Natural killer cell (primary cell): Measurements from ENCODE around the gene SULT1C2. TPM values are rescaled to one million over a fixed set of nuclear protein-coding genes. Genes with fewer than 3 reads are reported as not detected.

ENCODE experiments used
- ATAC-seq, 3 donors: fragments of 150-1000 bp in 2 of 3; fragments of 200-7000 bp in 1 of 3; cut with Tn5 transposase; 1 replicate in 1 of 3; 2 replicates in 2 of 3; pipeline ENCODE4 v1.10.0; 2021; ENCODE audit warnings: mild to moderate bottlenecking in 2 of 3, moderate library complexity in 2 of 3
- DNase-seq, 2 donors: peaks; one replicate each; pipeline versions ENCODE4 v3.0.0 to v3.0.0-alpha.2; 2013 to 2021; ENCODE audit warnings: mixed read lengths in 1 of 2
- H3K27ac ChIP-seq: one replicate; pipeline ENCODE4 v1.5.1; 2013; ENCODE audit warnings: mild to moderate bottlenecking, low read length
- H3K27me3 ChIP-seq: one replicate; pipeline ENCODE4 v1.6.1; 2013; ENCODE audit warnings: low read length; ENCODE audit not compliant: control insufficient read depth, insufficient read depth
- H3K36me3 ChIP-seq: one replicate; pipeline ENCODE4 v1.6.1; 2013; ENCODE audit warnings: low read length; ENCODE audit not compliant: control insufficient read depth, insufficient read depth
- H3K4me1 ChIP-seq: one replicate; pipeline ENCODE4 v1.6.1; 2013; ENCODE audit warnings: low read length; ENCODE audit not compliant: control insufficient read depth, insufficient read depth
- H3K4me3 ChIP-seq: one replicate; pipeline ENCODE4 v1.5.1; 2013; ENCODE audit warnings: low read length
- H3K9me3 ChIP-seq: one replicate; pipeline ENCODE4 v1.6.1; 2013; ENCODE audit warnings: low read length; ENCODE audit not compliant: control insufficient read depth, insufficient read depth
- H3K27ac Mint-ChIP-seq, 2 donors: one replicate each; pipeline ENCODE4 v1.8.0; 2022; ENCODE audit warnings: mild to moderate bottlenecking in 2 of 2, mixed read lengths in 2 of 2, moderate library complexity in 1 of 2
- H3K27me3 Mint-ChIP-seq, 2 donors: one replicate each; pipeline ENCODE4 v1.8.0; 2022; ENCODE audit warnings: low read depth in 2 of 2, mixed read lengths in 2 of 2
- H3K36me3 Mint-ChIP-seq: one replicate; pipeline ENCODE4 v1.8.0; 2022; ENCODE audit warnings: mixed read lengths
- H3K4me1 Mint-ChIP-seq, 2 donors: one replicate each; pipeline ENCODE4 v1.8.0; 2022; ENCODE audit warnings: mixed read lengths in 2 of 2
- H3K4me3 Mint-ChIP-seq: one replicate; pipeline ENCODE4 v1.8.0; 2022; ENCODE audit warnings: mild to moderate bottlenecking, moderate library complexity, mixed read lengths
- H3K9me3 Mint-ChIP-seq, 2 donors: one replicate each; pipeline ENCODE4 v1.8.0; 2022; ENCODE audit warnings: mixed read lengths in 2 of 2
- WGBS: methylation state at CpG from one replicate; pipeline ENCODE4 v1.1.7; 2013; ENCODE audit warnings: missing lambda C conversion rate; ENCODE audit not compliant: insufficient coverage; 5-methylcytosine and 5-hydroxymethylcytosine counted together
- intact Hi-C: fragments of 100-400 bp; cut with micrococcal nuclease; formaldehyde crosslinking; loops from one replicate; pipeline ENCODE4 v1.14.2; 2022
- total RNA-seq, 4 donors: library from RNA; stranded (reverse); fragments of 120-200 nt in 1 of 4; gene quantifications; one replicate each; pipeline versions ENCODE4 v1.2.3 to v1.2.4, GENCODE V29; 2013 to 2022
- TF ChIP-seq, protein P1 (sequence below): fragments of 200-600 bp; IDR thresholded peaks from one replicate; pipeline ENCODE4 v1.8.0; 2022; ENCODE audit warnings: antibody characterized with exemption

SULT1C2 gene
- total RNA-seq, 3 donors from 2014 or later (not counting 1 experiment from before 2014, with no cell fraction given) = not detected

GRCh38 chr2:108260773-108261172 is 27.9 kb upstream of the SULT1C2 start:
- H3K27ac Mint-ChIP-seq = no peak overlapping the region
- Histone ChIP-seq H3K27me3 (no peaks in the 10 kb centered on the region), H3K4me1 (no peaks in the 10 kb centered on the region), H3K36me3 (no peaks in the 10 kb centered on the region), H3K27ac (no peak overlapping the region), H3K4me3 (no peak overlapping the region), H3K9me3 (no peaks in the 10 kb centered on the region)
- H3K4me3 Mint-ChIP-seq = no peak overlapping the region
- H3K4me1 Mint-ChIP-seq = no peaks in the 10 kb centered on the region
- DNase-seq (no peak), ATAC-seq (no peak)
- peaks cover 4 to 16% of the 10 kb centered on the region in 2 donors for H3K27me3 Mint-ChIP-seq
- intact Hi-C loops = no loop called here
- no peaks in the 10 kb centered on the region for H3K9me3 Mint-ChIP-seq
- WGBS = 57% methylated on average over 1 of the region's 1 CpG
- no peaks in the 10 kb centered on the region for H3K36me3 Mint-ChIP-seq
- TF ChIP-seq, protein P1, sequence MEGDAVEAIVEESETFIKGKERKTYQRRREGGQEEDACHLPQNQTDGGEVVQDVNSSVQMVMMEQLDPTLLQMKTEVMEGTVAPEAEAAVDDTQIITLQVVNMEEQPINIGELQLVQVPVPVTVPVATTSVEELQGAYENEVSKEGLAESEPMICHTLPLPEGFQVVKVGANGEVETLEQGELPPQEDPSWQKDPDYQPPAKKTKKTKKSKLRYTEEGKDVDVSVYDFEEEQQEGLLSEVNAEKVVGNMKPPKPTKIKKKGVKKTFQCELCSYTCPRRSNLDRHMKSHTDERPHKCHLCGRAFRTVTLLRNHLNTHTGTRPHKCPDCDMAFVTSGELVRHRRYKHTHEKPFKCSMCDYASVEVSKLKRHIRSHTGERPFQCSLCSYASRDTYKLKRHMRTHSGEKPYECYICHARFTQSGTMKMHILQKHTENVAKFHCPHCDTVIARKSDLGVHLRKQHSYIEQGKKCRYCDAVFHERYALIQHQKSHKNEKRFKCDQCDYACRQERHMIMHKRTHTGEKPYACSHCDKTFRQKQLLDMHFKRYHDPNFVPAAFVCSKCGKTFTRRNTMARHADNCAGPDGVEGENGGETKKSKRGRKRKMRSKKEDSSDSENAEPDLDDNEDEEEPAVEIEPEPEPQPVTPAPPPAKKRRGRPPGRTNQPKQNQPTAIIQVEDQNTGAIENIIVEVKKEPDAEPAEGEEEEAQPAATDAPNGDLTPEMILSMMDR = no peak

DNA sequence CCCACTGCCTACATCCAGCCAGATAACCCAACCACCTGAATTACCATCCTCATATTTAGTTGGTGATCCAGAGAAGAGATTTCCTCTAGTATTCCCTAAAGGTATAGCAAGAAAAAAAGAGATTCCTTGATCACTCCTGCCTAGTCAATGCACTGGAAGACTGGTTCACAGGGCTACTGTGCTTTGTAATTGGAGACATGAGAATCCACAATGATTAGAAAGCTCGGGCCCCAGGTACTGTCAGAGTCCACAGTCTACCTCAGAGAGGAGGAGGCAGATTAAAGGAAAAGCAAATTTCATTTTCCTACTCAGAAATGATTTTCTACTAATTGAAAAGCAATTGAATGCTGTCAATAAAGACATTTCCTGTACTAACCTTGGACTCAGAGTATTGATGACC is 26.7 kb upstream of the SULT1C2 start:
- H3K27ac ChIP-seq = no peak overlapping the region
- no peaks in the 10 kb centered on the region for H3K4me1 Mint-ChIP-seq
- no peak for ATAC-seq
- no peak for DNase-seq
- no peaks in the 10 kb centered on the region for H3K36me3 Mint-ChIP-seq
- H3K27me3 ChIP-seq = no peaks in the 10 kb centered on the region
- no peak overlapping the region for H3K27ac Mint-ChIP-seq
- no peaks in the 10 kb centered on the region for H3K9me3 Mint-ChIP-seq
- no peaks in the 10 kb centered on the region for H3K9me3 ChIP-seq
- no peaks in the 10 kb centered on the region for H3K4me1 ChIP-seq
- TF ChIP-seq, protein P1 = no peak
- intact Hi-C loops = no loop called here
- H3K36me3 ChIP-seq = no peaks in the 10 kb centered on the region
- H3K4me3 Mint-ChIP-seq = no peak overlapping the region
- 77% methylated on average over 1 of the region's 1 CpG for WGBS
- H3K27me3 Mint-ChIP-seq = peaks cover 4 to 16% of the 10 kb centered on the region in 2 donors
- no peak overlapping the region for H3K4me3 ChIP-seq

DNA sequence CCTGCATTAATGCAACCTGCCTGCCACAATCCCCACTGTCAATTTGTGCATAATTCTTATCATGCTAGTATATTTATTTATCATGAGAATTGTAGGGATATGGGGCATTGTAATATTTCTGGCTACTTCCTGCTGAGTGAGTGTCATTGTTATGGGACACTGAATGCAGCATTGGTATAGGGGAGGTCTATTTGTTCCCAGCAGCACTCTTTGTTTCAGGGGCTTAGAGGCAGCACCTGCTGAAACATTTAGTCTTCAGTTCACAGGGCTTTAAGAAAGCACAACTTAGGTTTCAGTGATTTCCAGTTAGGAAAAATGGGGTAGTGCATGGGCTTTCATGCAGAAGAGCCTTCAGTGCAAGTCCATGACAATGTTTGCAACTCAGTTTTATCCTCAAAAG is 25.3 kb upstream of the SULT1C2 start:
- Mint-ChIP-seq H3K27ac (no peak overlapping the region), H3K9me3 (no peaks in the 10 kb centered on the region), H3K27me3 (peaks cover 4 to 16% of the 10 kb centered on the region in 2 donors), H3K36me3 (no peaks in the 10 kb centered on the region), H3K4me3 (no peak overlapping the region), H3K4me1 (no peaks in the 10 kb centered on the region)
- intact Hi-C loops = no loop called here
- Histone ChIP-seq H3K9me3 (no peaks in the 10 kb centered on the region), H3K36me3 (no peaks in the 10 kb centered on the region), H3K4me3 (no peak overlapping the region), H3K4me1 (no peaks in the 10 kb centered on the region), H3K27me3 (no peaks in the 10 kb centered on the region), H3K27ac (no peak overlapping the region)
- TF ChIP-seq, protein P1 = no peak
- ATAC-seq (no peak), DNase-seq (no peak)

DNA sequence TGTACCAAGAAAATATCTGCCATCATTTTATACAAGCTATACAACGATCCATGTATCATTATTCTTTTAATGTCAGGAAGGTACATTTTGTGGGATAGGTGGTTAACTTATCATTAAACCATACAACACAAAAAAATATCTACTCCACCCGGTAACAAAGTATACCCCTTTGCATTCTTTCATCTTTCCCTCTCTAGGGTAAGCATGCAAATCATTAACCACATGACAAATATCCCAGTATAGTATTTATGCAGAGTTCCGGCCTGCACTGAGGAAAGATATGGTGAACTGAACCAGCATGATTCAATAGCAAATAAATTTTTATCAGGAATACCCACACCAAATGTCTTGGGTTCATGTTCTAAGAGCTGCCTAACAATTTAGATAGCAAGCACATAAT is 22.5 kb upstream of the SULT1C2 start:
- intact Hi-C loops = no loop called here
- Histone ChIP-seq H3K36me3 (no peaks in the 10 kb centered on the region), H3K27ac (no peak overlapping the region), H3K4me1 (no peaks in the 10 kb centered on the region), H3K27me3 (no peaks in the 10 kb centered on the region), H3K4me3 (no peak overlapping the region), H3K9me3 (no peaks in the 10 kb centered on the region)
- Mint-ChIP-seq H3K4me1 (no peaks in the 10 kb centered on the region), H3K27me3 (peaks cover 7 to 11% of the 10 kb centered on the region in 2 donors), H3K4me3 (no peak overlapping the region), H3K36me3 (no peaks in the 10 kb centered on the region), H3K9me3 (no peaks in the 10 kb centered on the region), H3K27ac (no peak overlapping the region)
- no peak for DNase-seq
- TF ChIP-seq, protein P1 = no peak
- 82% methylated on average over 1 of the region's 3 CpGs for WGBS
- no peak for ATAC-seq
